ENCODE data around the gene EEF1A1. TPM values are rescaled to one million over a fixed set of nuclear protein-coding genes. Genes with fewer than 3 reads are reported as not detected.
"Not testable (repeated sequence)": the region's sequence is repeated elsewhere in the genome, so short reads cannot be mapped to it uniquely, and the experiment has no call there.

The EEF1A1 gene
- total and polyA plus RNA-seq, 12 donors, result 988 to 3,224 (median 1,571) TPM

GRCh38 chr6:73560182-73560732 is 39.4 kb upstream of the EEF1A1 start:
- 65 to 68% methylated on average over 8 of the region's 8 CpGs for WGBS, 2 donors
- no peak for DNase-seq
- no peak for ATAC-seq
- peaks cover 0 to 4% (median 0%) of the 10 kb centered on the region in 7 donors for H3K27me3 ChIP-seq
- TF ChIP-seq CTCF (IDR thresholded peaks at IDR 0.05), result no peak
- intact Hi-C loops (cut with DNase I), result loop anchor here in 1 of 10 donors (5.0 kb wide), 1 partner anchor 33 kb away; no protein-coding TSS in a partner anchor
- H3K27ac ChIP-seq, result no peak overlapping the region
- peaks cover 0 to 6% (median 0%) of the 10 kb centered on the region in 9 donors for H3K4me1 ChIP-seq
- no peaks in the 10 kb centered on the region for H3K9me3 ChIP-seq
- H3K4me3 ChIP-seq, result no peak overlapping the region
- no peaks in the 10 kb centered on the region for H3K36me3 ChIP-seq

GRCh38 chr6:73559399-73559794 is 38.6 kb upstream of the EEF1A1 start:
- H3K27ac ChIP-seq; H3K4me1 ChIP-seq; intact Hi-C loops (cut with DNase I); DNase-seq; H3K36me3 ChIP-seq; H3K27me3 ChIP-seq; ATAC-seq; H3K9me3 ChIP-seq; H3K4me3 ChIP-seq: not testable (repeated sequence)
- 95 to 97% methylated on average over 12 of the region's 12 CpGs for WGBS, 2 donors

- H3K9me3 ChIP-seq, result no peaks in the 10 kb centered on the region
- 85% methylated on average over 4 of the region's 4 CpGs for WGBS, 2 donors
- H3K27me3 ChIP-seq, result no peaks in the 10 kb centered on the region
- H3K36me3 ChIP-seq, result no peaks in the 10 kb centered on the region
- H3K4me3 ChIP-seq, result no peak overlapping the region
- H3K4me1 ChIP-seq, result peaks cover 0 to 6% (median 0%) of the 10 kb centered on the region in 9 donors
- DNase-seq (no peak), ATAC-seq (no peak)
- no peak overlapping the region for H3K27ac ChIP-seq
- no peak for TF ChIP-seq CTCF (IDR thresholded peaks at IDR 0.05)
- intact Hi-C loops (cut with DNase I), result no loop called here
Measured at GRCh38 chr6:73558624-73559398, 38.0 kb upstream of the EEF1A1 start.

GRCh38 chr6:73556836-73557235 is 36.0 kb upstream of the EEF1A1 start:
- no peak overlapping the region for H3K4me3 ChIP-seq
- H3K9me3 ChIP-seq, result no peaks in the 10 kb centered on the region
- ATAC-seq (no peak), DNase-seq (no peak)
- 37 to 42% methylated on average over 1 of the region's 1 CpG for WGBS, 2 donors
- H3K27ac ChIP-seq, result no peak overlapping the region
- no peaks in the 10 kb centered on the region for H3K27me3 ChIP-seq
- H3K36me3 ChIP-seq, result no peaks in the 10 kb centered on the region
- peaks cover 0 to 6% (median 0%) of the 10 kb centered on the region in 9 donors for H3K4me1 ChIP-seq
- intact Hi-C loops (cut with DNase I), result no loop called here
- no peak for TF ChIP-seq CTCF (IDR thresholded peaks at IDR 0.05)

- 84 to 85% methylated on average over 11 of the region's 11 CpGs for WGBS, 2 donors
- intact Hi-C loops (cut with DNase I); H3K4me3 ChIP-seq; H3K4me1 ChIP-seq; H3K27ac ChIP-seq; H3K36me3 ChIP-seq; ATAC-seq; H3K9me3 ChIP-seq; H3K27me3 ChIP-seq; DNase-seq: not testable (repeated sequence)
Measured at GRCh38 chr6:73555380-73555949, 34.6 kb upstream of the EEF1A1 start.

- H3K4me1 ChIP-seq; H3K4me3 ChIP-seq; DNase-seq; ATAC-seq; H3K9me3 ChIP-seq; H3K27me3 ChIP-seq; intact Hi-C loops (cut with DNase I); H3K36me3 ChIP-seq; H3K27ac ChIP-seq: not testable (repeated sequence)
- WGBS, 2 donors, result 95 to 99% methylated on average over 4 of the region's 4 CpGs
Measured at GRCh38 chr6:73551115-73551514, 30.3 kb upstream of the EEF1A1 start.

All from heart right ventricle (tissue), 16 donors.